Measurements from ENCODE around the gene ZNF800. TPM values are rescaled to one million over a fixed set of nuclear protein-coding genes. Genes with fewer than 3 reads are reported as not detected.

ZNF800 gene
- total and polyA plus RNA-seq, 8 donors = 21.0 to 32.3 (median 22.4) TPM

DNA sequence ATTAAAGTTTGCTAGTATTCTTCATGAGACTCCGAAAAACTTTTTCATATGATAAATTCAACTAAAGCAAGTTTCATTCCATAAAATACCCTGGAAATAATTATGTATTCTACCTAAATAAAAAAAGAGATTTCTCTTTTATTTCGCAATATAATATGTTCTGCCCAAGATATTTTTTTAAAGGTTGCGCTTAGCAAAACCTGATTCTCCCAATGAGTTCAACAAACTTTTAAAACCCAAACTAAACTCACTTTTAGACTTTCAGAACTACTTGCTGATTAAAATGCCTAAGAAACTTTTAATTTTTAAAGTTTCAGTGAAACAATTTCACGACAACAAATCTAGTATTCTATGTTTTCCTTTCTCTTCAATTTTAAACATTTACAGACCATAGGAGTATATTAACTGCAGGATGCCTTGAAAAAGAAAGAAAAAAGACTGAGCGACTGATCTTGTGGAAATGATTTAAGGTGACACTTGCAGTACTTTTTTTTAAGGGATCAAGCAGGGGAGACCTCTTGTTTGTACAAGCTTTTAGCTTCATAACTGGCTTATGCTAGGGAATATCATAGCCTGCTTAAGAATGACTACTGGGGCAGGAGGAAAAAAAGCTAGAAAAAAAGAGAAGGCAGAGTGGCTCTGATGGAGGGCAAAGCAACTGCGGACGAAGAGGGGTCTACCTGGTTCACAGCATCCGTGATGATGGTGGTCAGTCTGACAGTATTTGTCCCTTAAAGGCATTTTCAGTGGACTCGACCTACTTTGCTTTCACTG lies 1.5 kb downstream of the ZNF800 start:
- TF ChIP-seq, protein P1, sequence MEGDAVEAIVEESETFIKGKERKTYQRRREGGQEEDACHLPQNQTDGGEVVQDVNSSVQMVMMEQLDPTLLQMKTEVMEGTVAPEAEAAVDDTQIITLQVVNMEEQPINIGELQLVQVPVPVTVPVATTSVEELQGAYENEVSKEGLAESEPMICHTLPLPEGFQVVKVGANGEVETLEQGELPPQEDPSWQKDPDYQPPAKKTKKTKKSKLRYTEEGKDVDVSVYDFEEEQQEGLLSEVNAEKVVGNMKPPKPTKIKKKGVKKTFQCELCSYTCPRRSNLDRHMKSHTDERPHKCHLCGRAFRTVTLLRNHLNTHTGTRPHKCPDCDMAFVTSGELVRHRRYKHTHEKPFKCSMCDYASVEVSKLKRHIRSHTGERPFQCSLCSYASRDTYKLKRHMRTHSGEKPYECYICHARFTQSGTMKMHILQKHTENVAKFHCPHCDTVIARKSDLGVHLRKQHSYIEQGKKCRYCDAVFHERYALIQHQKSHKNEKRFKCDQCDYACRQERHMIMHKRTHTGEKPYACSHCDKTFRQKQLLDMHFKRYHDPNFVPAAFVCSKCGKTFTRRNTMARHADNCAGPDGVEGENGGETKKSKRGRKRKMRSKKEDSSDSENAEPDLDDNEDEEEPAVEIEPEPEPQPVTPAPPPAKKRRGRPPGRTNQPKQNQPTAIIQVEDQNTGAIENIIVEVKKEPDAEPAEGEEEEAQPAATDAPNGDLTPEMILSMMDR (IDR thresholded peaks at IDR 0.05) = no peak
- DNase-seq = no peak
- ATAC-seq = no peak
- Histone ChIP-seq H3K27ac (peak overlapping the region in 1 of 2 donors; percentile 99), H3K36me3 (peaks cover 0 to 25% of the 10 kb centered on the region in 2 donors), H3K9me3 (no peaks in the 10 kb centered on the region), H3K27me3 (no peaks in the 10 kb centered on the region), H3K4me3 (peak overlapping the region; percentile 96 to 98), H3K4me1 (peaks cover 8 to 66% of the 10 kb centered on the region in 2 donors)
- intact Hi-C loops (cut with DNase I) = no loop called here

DNA sequence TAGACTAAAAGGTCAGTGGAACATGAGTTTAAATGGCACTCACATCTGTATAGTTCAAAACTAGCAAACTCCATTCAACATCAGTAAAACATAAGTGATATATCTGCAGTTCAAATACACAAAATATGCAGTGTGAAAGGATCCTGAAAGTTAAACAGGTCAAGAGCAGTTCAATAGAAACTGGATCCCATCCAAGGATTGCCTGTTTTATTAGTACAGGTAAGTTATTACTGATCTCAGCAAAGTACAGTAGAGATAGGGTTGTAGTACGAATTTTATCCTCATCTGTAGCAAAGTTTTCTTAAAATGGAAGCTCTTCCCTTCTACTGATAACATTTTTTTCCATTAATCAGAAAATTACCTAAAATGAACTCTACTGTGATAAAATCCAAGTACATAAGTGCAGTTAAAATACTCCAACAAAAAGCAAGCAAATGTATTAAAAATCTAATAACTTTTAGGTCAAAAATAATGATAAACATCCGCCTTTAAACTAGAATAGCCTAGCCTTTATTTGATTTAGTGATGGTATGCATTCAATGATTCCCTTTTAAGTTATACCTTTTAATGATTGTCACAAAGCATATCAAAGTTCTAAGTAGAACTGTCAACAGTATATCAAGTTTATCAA lies 2.2 kb downstream of the ZNF800 start:
- Histone ChIP-seq H3K9me3 (no peaks in the 10 kb centered on the region), H3K4me3 (peak overlapping the region in 1 of 2 donors; percentile 96), H3K27ac (no peak overlapping the region), H3K36me3 (peaks cover 0 to 28% of the 10 kb centered on the region in 2 donors), H3K27me3 (no peaks in the 10 kb centered on the region), H3K4me1 (peaks cover 8 to 67% of the 10 kb centered on the region in 2 donors)
- DNase-seq (no peak), ATAC-seq (no peak)
- intact Hi-C loops (cut with DNase I) = no loop called here
- TF ChIP-seq, protein P1 (IDR thresholded peaks at IDR 0.05) = no peak

DNA sequence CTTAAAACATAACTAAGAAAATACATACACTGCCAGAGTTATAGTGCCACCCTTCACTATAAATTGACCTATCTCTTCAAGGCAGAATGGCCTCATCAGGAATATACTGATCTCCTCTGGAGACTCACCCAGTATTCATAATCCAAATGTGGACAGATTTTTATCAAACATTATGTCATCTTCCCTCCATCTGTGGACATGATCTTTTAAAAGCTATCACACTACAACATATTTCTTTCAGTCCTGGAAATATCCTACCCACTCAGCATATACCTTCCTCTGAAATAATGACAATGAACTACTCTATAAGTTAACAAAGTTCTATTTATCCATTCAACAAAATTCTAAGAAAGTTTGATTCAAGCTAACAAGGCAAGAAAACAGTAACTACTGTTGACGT lies 3.2 kb downstream of the ZNF800 start:
- intact Hi-C loops (cut with DNase I) = no loop called here
- DNase-seq = no peak
- Histone ChIP-seq H3K36me3 (peaks cover 0 to 31% of the 10 kb centered on the region in 2 donors), H3K4me3 (no peak overlapping the region), H3K27ac (no peak overlapping the region), H3K4me1 (peaks cover 8 to 67% of the 10 kb centered on the region in 2 donors), H3K9me3 (no peaks in the 10 kb centered on the region), H3K27me3 (no peaks in the 10 kb centered on the region)
- ATAC-seq = no peak
- TF ChIP-seq, protein P1 (IDR thresholded peaks at IDR 0.05) = no peak

DNA sequence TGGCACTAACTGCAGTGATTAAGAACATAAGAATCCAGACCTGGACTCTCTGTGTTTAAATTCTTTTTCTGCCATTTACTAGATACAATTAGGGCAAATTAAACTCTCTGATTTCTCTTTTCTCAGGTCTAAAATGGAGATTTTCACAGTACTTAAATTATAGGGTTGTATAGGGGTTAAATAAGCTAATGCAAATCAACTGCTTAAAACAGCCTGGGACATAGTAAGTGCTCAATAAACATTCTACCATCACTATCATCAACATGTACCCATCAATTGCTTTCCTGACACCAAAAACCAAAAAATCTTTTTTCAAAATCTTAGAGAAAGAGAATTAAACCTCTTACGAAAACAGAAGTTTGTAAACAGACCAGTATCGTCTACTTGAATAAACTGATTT lies 4.5 kb downstream of the ZNF800 start:
- no peak for ATAC-seq
- Histone ChIP-seq H3K36me3 (peaks cover 0 to 31% of the 10 kb centered on the region in 2 donors), H3K27me3 (no peaks in the 10 kb centered on the region), H3K4me3 (no peak overlapping the region), H3K27ac (no peak overlapping the region), H3K9me3 (no peaks in the 10 kb centered on the region), H3K4me1 (peaks cover 8 to 64% of the 10 kb centered on the region in 2 donors)
- TF ChIP-seq, protein P1 (IDR thresholded peaks at IDR 0.05) = no peak
- intact Hi-C loops (cut with DNase I) = no loop called here
- DNase-seq = no peak

DNA sequence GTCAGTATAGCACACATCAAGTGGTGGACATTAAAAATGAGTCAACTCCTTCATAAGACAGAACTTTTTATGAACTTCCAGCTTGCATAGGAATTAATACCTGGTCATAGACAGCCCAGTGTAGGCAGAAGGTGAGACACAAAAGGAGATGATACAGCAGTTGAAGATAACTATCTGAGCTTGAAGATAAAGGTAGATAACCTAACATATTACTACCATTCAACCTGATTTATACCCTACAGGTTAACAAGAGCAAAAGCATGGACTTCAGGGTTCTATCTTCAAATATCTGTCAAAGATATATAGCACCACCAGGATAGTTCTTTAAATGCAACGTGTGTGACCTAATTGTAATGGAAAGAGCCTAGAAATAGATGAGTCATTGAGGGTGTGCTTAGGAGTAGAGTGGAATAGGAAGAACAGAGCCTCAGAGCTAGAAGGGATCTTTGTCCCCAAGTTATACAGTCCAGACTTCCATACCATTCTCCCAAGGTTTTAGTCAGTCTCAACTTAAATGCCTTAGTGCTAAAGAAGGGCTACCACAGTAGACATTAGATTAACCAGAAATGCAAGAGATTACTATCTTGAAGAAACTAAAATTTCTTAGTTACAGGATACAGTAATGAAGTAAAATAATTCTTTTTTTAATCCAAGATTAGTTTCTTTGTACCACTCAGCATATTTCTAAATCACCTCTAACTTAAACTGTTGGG lies 9.2 kb downstream of the ZNF800 start:
- intact Hi-C loops (cut with DNase I) = no loop called here
- no peak overlapping the region for H3K4me3 ChIP-seq
- no peaks in the 10 kb centered on the region for H3K9me3 ChIP-seq
- H3K27me3 ChIP-seq = no peaks in the 10 kb centered on the region
- peaks cover 0 to 58% of the 10 kb centered on the region in 2 donors for H3K4me1 ChIP-seq
- H3K27ac ChIP-seq = no peak overlapping the region
- H3K36me3 ChIP-seq = peaks cover 0 to 21% of the 10 kb centered on the region in 2 donors
- DNase-seq (no peak), ATAC-seq (peak; percentile 43)
- TF ChIP-seq, protein P1 (IDR thresholded peaks at IDR 0.05) = no peak
